Measurements from ENCODE around the gene GAB3.

DNA sequence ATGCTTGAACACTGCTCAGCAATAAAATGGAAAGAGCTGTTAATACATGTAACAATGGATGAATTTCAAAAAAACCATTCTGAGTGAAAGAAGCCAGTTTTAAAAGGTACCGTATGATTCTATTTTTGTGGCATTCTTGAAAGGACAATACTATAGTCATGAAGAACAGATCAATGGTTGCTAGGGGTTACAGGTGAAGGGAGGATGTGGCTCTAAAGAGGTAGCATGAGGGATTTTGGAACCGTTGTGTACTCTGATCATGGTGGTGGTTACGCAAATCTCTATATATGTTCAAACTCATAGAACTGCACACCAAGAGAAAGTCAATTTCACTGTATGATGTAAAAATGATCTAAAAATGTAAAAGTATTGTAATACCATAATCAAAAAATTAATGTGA is 57.5 kb downstream of the GAB3 start:
- TF ChIP-seq, protein P1, sequence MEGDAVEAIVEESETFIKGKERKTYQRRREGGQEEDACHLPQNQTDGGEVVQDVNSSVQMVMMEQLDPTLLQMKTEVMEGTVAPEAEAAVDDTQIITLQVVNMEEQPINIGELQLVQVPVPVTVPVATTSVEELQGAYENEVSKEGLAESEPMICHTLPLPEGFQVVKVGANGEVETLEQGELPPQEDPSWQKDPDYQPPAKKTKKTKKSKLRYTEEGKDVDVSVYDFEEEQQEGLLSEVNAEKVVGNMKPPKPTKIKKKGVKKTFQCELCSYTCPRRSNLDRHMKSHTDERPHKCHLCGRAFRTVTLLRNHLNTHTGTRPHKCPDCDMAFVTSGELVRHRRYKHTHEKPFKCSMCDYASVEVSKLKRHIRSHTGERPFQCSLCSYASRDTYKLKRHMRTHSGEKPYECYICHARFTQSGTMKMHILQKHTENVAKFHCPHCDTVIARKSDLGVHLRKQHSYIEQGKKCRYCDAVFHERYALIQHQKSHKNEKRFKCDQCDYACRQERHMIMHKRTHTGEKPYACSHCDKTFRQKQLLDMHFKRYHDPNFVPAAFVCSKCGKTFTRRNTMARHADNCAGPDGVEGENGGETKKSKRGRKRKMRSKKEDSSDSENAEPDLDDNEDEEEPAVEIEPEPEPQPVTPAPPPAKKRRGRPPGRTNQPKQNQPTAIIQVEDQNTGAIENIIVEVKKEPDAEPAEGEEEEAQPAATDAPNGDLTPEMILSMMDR (IDR thresholded peaks at IDR 0.05) = no peak
- no peak for TF ChIP-seq POLR2A (IDR thresholded peaks at IDR 0.05)

Data from body of pancreas (tissue), 4 donors.